ENCODE results near the gene IL1R1. TPM values are rescaled to one million over a fixed set of nuclear protein-coding genes. Genes with fewer than 3 reads are reported as not detected.
A peak's percentile ranks its signal among the peaks of the same experiment; 100 is the strongest.

The IL1R1 gene
- polyA plus RNA-seq, 3 donors, result 1.8 to 2.7 (median 2.6) TPM

- no peak overlapping the region for H3K4me2 ChIP-seq (replicated peaks; ENCODE audit: extremely low read depth, low read length, poor library complexity, severe bottlenecking)
- no peaks in the 10 kb centered on the region for H3K27me3 ChIP-seq (ENCODE audit: control insufficient read depth in 2 of 2, insufficient read depth in 2 of 2, low read length in 2 of 2)
- peak overlapping the region in 4 of 7 donors; percentile 16 to 87 (median 78) for H3K27ac Mint-ChIP-seq
- H3K27ac ChIP-seq (ENCODE audit: low read depth in 1 of 2, low read length in 2 of 2), result no peak overlapping the region
- peaks cover 0 to 2% (median 1%) of the 10 kb centered on the region in 3 donors for H3K27me3 Mint-ChIP-seq (ENCODE audit: low read depth in 3 of 3)
- intact Hi-C loops (cut with micrococcal nuclease), result no loop called here
- no CpG with 5 or more reads among the region's 4 CpGs for WGBS (ENCODE audit: insufficient coverage)
- no peak overlapping the region for H3K4me3 ChIP-seq (replicated peaks in 1 of 3; ENCODE audit: low read depth in 2 of 3, low read length in 3 of 3)
- H3K9ac ChIP-seq (ENCODE audit: insufficient read depth, low read length, poor library complexity, severe bottlenecking), result no peak overlapping the region
- peaks cover 2 to 9% (median 6%) of the 10 kb centered on the region in 7 donors for H3K9me3 Mint-ChIP-seq
- no peaks in the 10 kb centered on the region for H4K20me1 ChIP-seq (ENCODE audit: insufficient read depth, low read length)
- peak; percentile 87 to 91 (median 88) for DNase-seq
- H3K4me3 Mint-ChIP-seq, result no peak overlapping the region
- peaks cover 5 to 13% of the 10 kb centered on the region in 2 donors for H3K4me1 ChIP-seq (ENCODE audit: control insufficient read depth in 1 of 2, insufficient read depth in 2 of 2, low read length in 2 of 2)
- no peaks in the 10 kb centered on the region for H3K36me3 Mint-ChIP-seq
- TF ChIP-seq CTCF (IDR thresholded peaks at IDR 0.05), result no peak
- H3K9me3 ChIP-seq (replicated peaks in 1 of 2; ENCODE audit: control insufficient read depth in 1 of 2, insufficient read depth in 1 of 2, low read length in 2 of 2), result no peaks in the 10 kb centered on the region
- no peaks in the 10 kb centered on the region for H3K79me2 ChIP-seq (ENCODE audit: insufficient read depth, low read length)
- no peaks in the 10 kb centered on the region for H3K36me3 ChIP-seq (replicated peaks in 1 of 2; ENCODE audit: control insufficient read depth in 1 of 2, insufficient read depth in 2 of 2, low read length in 2 of 2)
- H3K4me1 Mint-ChIP-seq, result peaks cover 9% of the 10 kb centered on the region
- H2AFZ ChIP-seq (ENCODE audit: insufficient read depth, low read depth, low read length, poor library complexity, severe bottlenecking), result no peak overlapping the region
Measured at GRCh38 chr2:102094917-102095316, 47.6 kb upstream of the IL1R1 start.

- Mint-ChIP-seq H3K9me3 (no peaks in the 10 kb centered on the region), H3K4me3 (no peak overlapping the region), H3K27ac (no peak overlapping the region), H3K4me1 (peaks cover 9% of the 10 kb centered on the region), H3K27me3 (ENCODE audit: low read depth in 3 of 3) (peaks cover 0 to 5% (median 2%) of the 10 kb centered on the region in 3 donors), H3K36me3 (no peaks in the 10 kb centered on the region)
- DNase-seq, result no peak
- WGBS (ENCODE audit: insufficient coverage), result no CpG with 5 or more reads among the region's 5 CpGs
- H3K9me3 ChIP-seq (replicated peaks in 1 of 2; ENCODE audit: control insufficient read depth in 1 of 2, insufficient read depth in 1 of 2, low read length in 2 of 2), result no peaks in the 10 kb centered on the region
- no peaks in the 10 kb centered on the region for H3K27me3 ChIP-seq (ENCODE audit: control insufficient read depth in 2 of 2, insufficient read depth in 2 of 2, low read length in 2 of 2)
- no peak overlapping the region for H3K9ac ChIP-seq (ENCODE audit: insufficient read depth, low read length, poor library complexity, severe bottlenecking)
- no peak overlapping the region for H3K27ac ChIP-seq (ENCODE audit: low read depth in 1 of 2, low read length in 2 of 2)
- H4K20me1 ChIP-seq (ENCODE audit: insufficient read depth, low read length), result no peaks in the 10 kb centered on the region
- H3K4me3 ChIP-seq (replicated peaks in 1 of 3; ENCODE audit: low read depth in 2 of 3, low read length in 3 of 3), result no peak overlapping the region
- no peaks in the 10 kb centered on the region for H3K36me3 ChIP-seq (replicated peaks in 1 of 2; ENCODE audit: control insufficient read depth in 1 of 2, insufficient read depth in 2 of 2, low read length in 2 of 2)
- intact Hi-C loops (cut with micrococcal nuclease), result no loop called here
- H3K4me2 ChIP-seq (replicated peaks; ENCODE audit: extremely low read depth, low read length, poor library complexity, severe bottlenecking), result no peak overlapping the region
- H2AFZ ChIP-seq (ENCODE audit: insufficient read depth, low read depth, low read length, poor library complexity, severe bottlenecking), result no peak overlapping the region
- peaks cover 5 to 13% of the 10 kb centered on the region in 2 donors for H3K4me1 ChIP-seq (ENCODE audit: control insufficient read depth in 1 of 2, insufficient read depth in 2 of 2, low read length in 2 of 2)
- H3K79me2 ChIP-seq (ENCODE audit: insufficient read depth, low read length), result no peaks in the 10 kb centered on the region
- TF ChIP-seq CTCF (IDR thresholded peaks at IDR 0.05), result no peak
Measured at GRCh38 chr2:102096103-102096502, 46.4 kb upstream of the IL1R1 start.

All from CD14-positive monocyte (primary cell).